H1 (cell line): ENCODE data around the gene GNAT1. TPM values are rescaled to one million over a fixed set of nuclear protein-coding genes. Genes with fewer than 3 reads are reported as not detected.
A peak's percentile ranks its signal among the peaks of the same experiment; 100 is the strongest.

ENCODE experiments used
- CTCF ChIA-PET: fragments of 300-600 bp; sonication (Branson Sonifier 250); formaldehyde crosslinking; loops from one replicate; lab custom pipeline; 2021; ENCODE audit not compliant: partially characterized antibody; lab: Charles Lee
- POLR2A ChIA-PET: fragments of 300-600 bp; sonication (Branson Sonifier 250); formaldehyde crosslinking; loops from one replicate; lab custom pipeline; 2021; ENCODE audit warnings: inconsistent platforms; ENCODE audit not compliant: partially characterized antibody; lab: Charles Lee
- DNase-seq, 2 experiments: peaks; one replicate each; pipeline versions ENCODE4 v3.0.0 to v3.0.0-alpha.2; 2010 to 2022; ENCODE audit warnings: low spot score in 2 of 2, low read depth in 1 of 2, mixed read lengths in 1 of 2
- FAIRE-seq: peaks from 2 replicates; lab custom pipeline; 2011; peaks lifted over from hg19 to GRCh38; lab: Jason Lieb, UNC
- H2AFZ ChIP-seq: 2 replicates; pipeline ENCODE4 v1.8.1; 2012; ENCODE audit warnings: low read length, inconsistent platforms
- H2AK5ac ChIP-seq: 2 replicates; pipeline ENCODE4 v1.6.1; 2013; ENCODE audit warnings: low read depth, low read length
- H2BK120ac ChIP-seq: replicated peaks from 2 replicates; pipeline ENCODE3; 2013; ENCODE audit warnings: low read depth, low read length, inconsistent platforms
- H2BK12ac ChIP-seq: 2 replicates; pipeline ENCODE4 v1.6.1; 2013; ENCODE audit warnings: low read depth, low read length
- H2BK15ac ChIP-seq: 2 replicates; pipeline ENCODE4 v1.6.1; 2013; ENCODE audit warnings: low read length
- H2BK20ac ChIP-seq: 2 replicates; pipeline ENCODE4 v1.6.1; 2013; ENCODE audit warnings: low read length
- H2BK5ac ChIP-seq: 2 replicates; pipeline ENCODE4 v1.6.1; 2013; ENCODE audit warnings: low read depth, low read length
- H3K14ac ChIP-seq: 2 replicates; pipeline ENCODE4 v1.6.1; 2013; ENCODE audit warnings: inconsistent platforms; ENCODE audit not compliant: insufficient read length
- H3K18ac ChIP-seq: 2 replicates; pipeline ENCODE4 v1.6.1; 2013; ENCODE audit warnings: low read length; ENCODE audit errors: extremely low read depth
- H3K23ac ChIP-seq: 2 replicates; pipeline ENCODE4 v1.6.1; 2013; ENCODE audit warnings: inconsistent platforms; ENCODE audit not compliant: insufficient read length
- H3K23me2 ChIP-seq: 2 replicates; pipeline ENCODE4 v1.6.1; 2013; ENCODE audit warnings: low read depth, low read length
- H3K27ac ChIP-seq: 2 replicates; pipeline ENCODE4 v1.6.1; 2011; ENCODE audit warnings: low read depth, low read length, inconsistent platforms
- H3K27me3 ChIP-seq, 4 experiments: replicated peaks in 1 of 4; 1 replicate in 1 of 4; 2 replicates in 3 of 4; pipeline versions ENCODE4 v1.6.1 to v1.8.1; 2011 to 2013; ENCODE audit warnings: low read length in 3 of 4, mild to moderate bottlenecking in 3 of 4, inconsistent platforms in 2 of 4, mixed read lengths in 2 of 4, moderate library complexity in 1 of 4; ENCODE audit not compliant: control insufficient read depth in 3 of 4, insufficient read depth in 3 of 4; ENCODE audit errors: extremely low read depth in 1 of 4
- H3K36me3 ChIP-seq, 4 experiments: 2 replicates each; pipeline versions ENCODE4 v1.6.1 to v1.8.1; 2011 to 2013; ENCODE audit warnings: mild to moderate bottlenecking in 4 of 4, low read length in 3 of 4, moderate library complexity in 2 of 4, control low read depth in 1 of 4, inconsistent platforms in 1 of 4; ENCODE audit not compliant: insufficient read depth in 4 of 4, control insufficient read depth in 2 of 4
- H3K4ac ChIP-seq: replicated peaks from 2 replicates; pipeline ENCODE3; 2013; ENCODE audit warnings: low read length, low read depth, mixed read lengths, inconsistent platforms; ENCODE audit not compliant: insufficient read length
- H3K4me1 ChIP-seq, 4 experiments: replicated peaks in 1 of 4; 1 replicate in 1 of 4; 2 replicates in 3 of 4; pipeline versions ENCODE4 v1.6.1 to v1.8.1; 2011 to 2013; ENCODE audit warnings: low read length in 3 of 4, inconsistent platforms in 2 of 4, mixed read lengths in 1 of 4; ENCODE audit not compliant: insufficient read depth in 4 of 4, control insufficient read depth in 3 of 4
- H3K4me2 ChIP-seq, 2 experiments: 2 replicates each; pipeline versions ENCODE4 v1.6.1 to v1.8.1; 2011 to 2013; ENCODE audit warnings: low read depth in 2 of 2, low read length in 2 of 2, control low read depth in 1 of 2, inconsistent platforms in 1 of 2, mild to moderate bottlenecking in 1 of 2; ENCODE audit not compliant: insufficient read depth in 1 of 2
- H3K4me3 ChIP-seq, 4 experiments: fragments of 200-600, 300-600 bp in 1 of 4; sonication (generic), shearing (Covaris generic), sonication (Bioruptor Twin) in 1 of 4; 2 replicates each; pipeline versions ENCODE4 v1.5.1 to v1.8.1; 2011 to 2016; ENCODE audit warnings: low read length in 4 of 4, low read depth in 3 of 4, control low read depth in 2 of 4, inconsistent platforms in 2 of 4, mild to moderate bottlenecking in 2 of 4, mixed read lengths in 1 of 4, moderate library complexity in 1 of 4; ENCODE audit not compliant: insufficient read depth in 2 of 4; ENCODE audit errors: extremely low read depth in 1 of 4
- H3K56ac ChIP-seq: replicated peaks from 2 replicates; pipeline ENCODE3; 2013; ENCODE audit warnings: low read depth, mild to moderate bottlenecking, mixed read lengths, low read length, inconsistent platforms; ENCODE audit not compliant: insufficient read length
- H3K79me1 ChIP-seq: 2 replicates; pipeline ENCODE4 v1.6.1; 2013; ENCODE audit warnings: low read depth, low read length, control low read depth
- H3K79me2 ChIP-seq, 2 experiments: 2 replicates each; pipeline versions ENCODE4 v1.6.1 to v1.8.1; 2012 to 2013; ENCODE audit warnings: low read length in 2 of 2, mild to moderate bottlenecking in 2 of 2, inconsistent platforms in 1 of 2; ENCODE audit not compliant: insufficient read depth in 2 of 2, control insufficient read depth in 1 of 2
- H3K9ac ChIP-seq, 4 experiments: replicated peaks in 1 of 4; 1 replicate in 1 of 4; 2 replicates in 3 of 4; pipeline versions ENCODE4 v1.6.1 to v1.8.1; 2011 to 2013; ENCODE audit warnings: low read depth in 3 of 4, low read length in 3 of 4, control low read depth in 2 of 4, mild to moderate bottlenecking in 2 of 4, moderate library complexity in 2 of 4, inconsistent platforms in 1 of 4; ENCODE audit errors: extremely low read depth in 1 of 4
- H3K9me3 ChIP-seq, 2 experiments: 2 replicates each; pipeline versions ENCODE4 v1.6.1 to v1.8.1; 2012 to 2013; ENCODE audit warnings: mild to moderate bottlenecking in 2 of 2, moderate library complexity in 2 of 2, control low read depth in 1 of 2, inconsistent platforms in 1 of 2, low read depth in 1 of 2, low read length in 1 of 2, mixed read lengths in 1 of 2; ENCODE audit not compliant: insufficient read depth in 2 of 2
- H4K20me1 ChIP-seq, 2 experiments: replicated peaks in 1 of 2; 2 replicates each; pipeline versions ENCODE3 to v1.8.1; 2011 to 2013; ENCODE audit warnings: inconsistent platforms in 2 of 2, low read length in 2 of 2, mild to moderate bottlenecking in 1 of 2; ENCODE audit not compliant: insufficient read depth in 2 of 2, control insufficient read depth in 1 of 2
- H4K5ac ChIP-seq: 2 replicates; pipeline ENCODE4 v1.6.1; 2013; ENCODE audit warnings: low read length, low read depth, mixed read lengths, inconsistent platforms; ENCODE audit not compliant: insufficient read length
- H4K8ac ChIP-seq: 2 replicates; pipeline ENCODE4 v1.8.0; 2013; ENCODE audit warnings: mild to moderate bottlenecking, moderate library complexity, low read length, inconsistent platforms; ENCODE audit not compliant: insufficient read depth; ENCODE audit errors: extremely low read depth
- H4K91ac ChIP-seq: replicated peaks from 2 replicates; pipeline ENCODE3; 2013; ENCODE audit warnings: low read length, mixed read lengths, inconsistent platforms; ENCODE audit not compliant: insufficient read length
- CHD2 ChIP-seq: IDR thresholded peaks from 2 replicates; pipeline ENCODE4 v1.6.1; 2012; ENCODE audit warnings: low read length, improper control_type of control experiment
- HDAC6 ChIP-seq: IDR thresholded peaks from one replicate; pipeline ENCODE4 v1.7.1; 2012; ENCODE audit warnings: low read depth, mild to moderate bottlenecking, inconsistent platforms, low read length, moderate library complexity
- MAFK ChIP-seq: IDR thresholded peaks from 2 replicates; pipeline ENCODE4 v1.6.1; 2012; ENCODE audit warnings: low read depth, mild to moderate bottlenecking, improper control_type of control experiment, low read length
- RBBP5 ChIP-seq: IDR thresholded peaks from 2 replicates; pipeline ENCODE4 v1.7.1; 2012; ENCODE audit warnings: low read depth, mild to moderate bottlenecking, inconsistent platforms, low read length, moderate library complexity, borderline replicate concordance
- SUZ12 ChIP-seq: fragments of 200-600 bp; sonication (generic); IDR thresholded peaks from 2 replicates; pipeline ENCODE4 v1.6.1; 2012; ENCODE audit warnings: mild to moderate bottlenecking, inconsistent platforms, low read length, moderate library complexity, mixed read lengths
- TAF7 ChIP-seq: optimal IDR thresholded peaks from 2 replicates; pipeline ENCODE3; 2011; ENCODE audit warnings: low read depth, mild to moderate bottlenecking, inconsistent platforms, low read length, moderate library complexity, borderline replicate concordance
- YY1 ChIP-seq: IDR thresholded peaks from 2 replicates; pipeline ENCODE4 v1.6.1; 2011; ENCODE audit warnings: low read depth, mild to moderate bottlenecking, low read length
- WGBS, 2 experiments: shearing (Covaris generic) in 1 of 2; methylation state at CpG; one replicate each; pipeline versions ENCODE4 v1.1.6 to v1.1.7; 2013 to 2015; ENCODE audit warnings: low lambda C conversion rate in 2 of 2, mixed read lengths in 2 of 2, inconsistent platforms in 1 of 2, low coverage in 1 of 2, missing lambda C conversion rate in 1 of 2; ENCODE audit not compliant: insufficient replicate concordance in 2 of 2, insufficient coverage in 1 of 2, insufficient read length in 1 of 2; ENCODE audit errors: extremely low coverage in 1 of 2, missing lambda C conversion rate in 1 of 2; 5-methylcytosine and 5-hydroxymethylcytosine counted together
- polyA plus RNA-seq, 7 experiments: library from polyadenylated mRNA; depleted of rRNA in 3 of 7; stranded (reverse) in 5 of 7; unstranded in 2 of 7; fragments of >200 nt in 5 of 7; fragments of 200-250 nt in 2 of 7; gene quantifications; 1 replicate in 5 of 7; 2 replicates in 1 of 7; 4 replicates in 1 of 7; pipeline versions ENCODE4 v1.2.1 to v1.2.3, GENCODE V29; 2011 to 2013; ENCODE audit warnings: missing spikeins in 2 of 7, mixed read lengths in 2 of 7
- total RNA-seq: library from RNA; stranded (reverse); fragmentation: NEBNext Ultra II Directional; extraction: Animal tissue kit (Norgen Biotek cat#: 25700); gene quantifications from 2 replicates; pipeline ENCODE4 v1.2.1, GENCODE V29; 2021

GNAT1 gene
- total and polyA plus RNA-seq, 2 of the 8 experiments (the other 6 are each of a cell fraction or from before 2014, with no cell fraction given) = 0.08 TPM; not detected in 1

DNA sequence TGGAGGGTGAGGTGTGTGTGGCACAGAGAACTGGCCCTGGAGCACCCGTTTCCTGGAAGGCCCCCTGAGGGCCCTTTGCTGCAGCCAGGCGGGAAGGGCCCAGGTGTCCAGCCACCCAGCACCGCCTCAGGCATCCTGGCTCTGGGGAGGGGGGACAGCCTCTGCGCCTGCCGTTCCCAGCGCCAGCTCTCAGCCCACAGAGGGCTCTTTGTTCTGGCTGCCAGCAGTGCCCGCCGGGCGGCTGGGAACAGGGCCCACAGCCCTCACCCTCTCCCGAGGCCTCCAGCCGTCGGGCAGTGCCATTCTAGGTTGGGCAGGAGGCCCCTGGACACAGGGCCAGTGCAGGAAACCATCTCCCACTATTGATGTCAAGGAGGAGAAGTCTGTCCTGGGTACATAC is 22.0 kb downstream of the GNAT1 start:
- H3K18ac ChIP-seq = no peak overlapping the region
- peaks cover 0 to 23% (median 10%) of the 10 kb centered on the region in 4 experiments; a peak in 5 of 7 replicates for H3K4me1 ChIP-seq
- H3K9me3 ChIP-seq = no peaks in the 10 kb centered on the region
- no peak for DNase-seq
- no peaks in the 10 kb centered on the region for H3K36me3 ChIP-seq
- no peak overlapping the region for H3K9ac ChIP-seq
- H2BK5ac ChIP-seq = no peak overlapping the region
- H3K79me2 ChIP-seq = no peaks in the 10 kb centered on the region
- no peak overlapping the region for H3K27ac ChIP-seq
- ChIA-PET POLR2A (interaction anchor here (1.2 kb wide), 1 partner anchor 10 kb away, joined by 3 read pairs; no protein-coding TSS in a partner anchor), CTCF (interaction anchor here (0.8 to 48.1 kb wide), 9 partner anchors 7 to 93 kb away, joined by 3 to 2149 read pairs (median 4); partner anchors contain the start of genes GNAI2, GNAT1, LSMEM2 and SEMA3B)
- no peak overlapping the region for H3K4me3 ChIP-seq
- no peak overlapping the region for H3K4ac ChIP-seq
- no peaks in the 10 kb centered on the region for H3K79me1 ChIP-seq
- no peak overlapping the region for H2BK120ac ChIP-seq
- no peak overlapping the region for H3K56ac ChIP-seq
- peak overlapping the region; percentile 23; the same call in 1 of the 2 replicates for H4K8ac ChIP-seq
- H3K4me2 ChIP-seq = no peak overlapping the region
- no peak overlapping the region for H2BK20ac ChIP-seq
- peaks cover 0 to 3% (median 0%) of the 10 kb centered on the region in 4 experiments; a peak in 2 of 7 replicates for H3K27me3 ChIP-seq
- H3K14ac ChIP-seq = no peak overlapping the region
- no peak overlapping the region for H3K23ac ChIP-seq
- no peak overlapping the region for H2BK12ac ChIP-seq
- TF ChIP-seq YY1 (no peak), TAF7 (no peak), MAFK (no peak), RBBP5 (no peak), SUZ12 (no peak), HDAC6 (no peak), CHD2 (no peak)
- H2AFZ ChIP-seq = no peak overlapping the region
- 92% methylated on average over 8 of the region's 12 CpGs; no CpG with 5 or more reads in 1 of the 2 experiments for WGBS, 2 experiments
- no peak overlapping the region for H2BK15ac ChIP-seq
- H2AK5ac ChIP-seq = no peak overlapping the region
- no peak for FAIRE-seq
- H4K91ac ChIP-seq = no peak overlapping the region
- no peaks in the 10 kb centered on the region for H4K20me1 ChIP-seq
- no peak overlapping the region for H4K5ac ChIP-seq
- no peaks in the 10 kb centered on the region for H3K23me2 ChIP-seq
